ENCODE measurements around the gene AEBP2. TPM values are rescaled to one million over a fixed set of nuclear protein-coding genes. Genes with fewer than 3 reads are reported as not detected.

The AEBP2 gene
- total RNA-seq, 2 donors from 2014 or later: 28.3 to 79.6 TPM

- peak overlapping the region in 1 of 2 donors; percentile 79 for H3K27ac ChIP-seq
- H3K36me3 ChIP-seq: no peaks in the 10 kb centered on the region
- no peak for TF ChIP-seq CTCF (IDR thresholded peaks at IDR 0.05)
- peaks cover 15 to 24% of the 10 kb centered on the region in 2 donors for H3K4me1 ChIP-seq (ENCODE audit: control insufficient read depth in 1 of 2, low read depth in 2 of 2)
- DNase-seq (ENCODE audit: low spot score) (no peak), ATAC-seq (ENCODE audit: insufficient number of reproducible peaks, low FRiP score, low read depth) (no peak)
- no peaks in the 10 kb centered on the region for H3K9me3 ChIP-seq
- H3K4me3 ChIP-seq: no peak overlapping the region
- H3K27me3 ChIP-seq (replicated peaks; ENCODE audit: insufficient read depth): no peaks in the 10 kb centered on the region
Measured at GRCh38 chr12:19430988-19431387, 8.3 kb upstream of the AEBP2 start.

- Histone ChIP-seq H3K36me3 (no peaks in the 10 kb centered on the region), H3K27me3 (replicated peaks; ENCODE audit: insufficient read depth) (no peaks in the 10 kb centered on the region), H3K27ac (peak overlapping the region; percentile 77 to 79), H3K9me3 (no peaks in the 10 kb centered on the region), H3K4me1 (ENCODE audit: control insufficient read depth in 1 of 2, low read depth in 2 of 2) (peaks cover 15 to 24% of the 10 kb centered on the region in 2 donors), H3K4me3 (no peak overlapping the region)
- DNase-seq (ENCODE audit: low spot score) (no peak), ATAC-seq (ENCODE audit: insufficient number of reproducible peaks, low FRiP score, low read depth) (peak; percentile 67)
- no peak for TF ChIP-seq CTCF (IDR thresholded peaks at IDR 0.05)
Measured at GRCh38 chr12:19431407-19432308, 7.6 kb upstream of the AEBP2 start.

GRCh38 chr12:19432309-19433170, 6.8 kb upstream of the AEBP2 start:
- DNase-seq (ENCODE audit: low spot score) (no peak), ATAC-seq (ENCODE audit: insufficient number of reproducible peaks, low FRiP score, low read depth) (no peak)
- H3K9me3 ChIP-seq: no peaks in the 10 kb centered on the region
- no peaks in the 10 kb centered on the region for H3K27me3 ChIP-seq (replicated peaks; ENCODE audit: insufficient read depth)
- H3K4me1 ChIP-seq (ENCODE audit: control insufficient read depth in 1 of 2, low read depth in 2 of 2): peaks cover 15 to 24% of the 10 kb centered on the region in 2 donors
- no peak overlapping the region for H3K4me3 ChIP-seq
- no peak for TF ChIP-seq CTCF (IDR thresholded peaks at IDR 0.05)
- peak overlapping the region; percentile 77 to 79 for H3K27ac ChIP-seq
- no peaks in the 10 kb centered on the region for H3K36me3 ChIP-seq

GRCh38 chr12:19434538-19434937, 4.8 kb upstream of the AEBP2 start:
- Histone ChIP-seq H3K9me3 (no peaks in the 10 kb centered on the region), H3K27me3 (replicated peaks; ENCODE audit: insufficient read depth) (no peaks in the 10 kb centered on the region), H3K36me3 (no peaks in the 10 kb centered on the region), H3K27ac (no peak overlapping the region), H3K4me1 (ENCODE audit: control insufficient read depth in 1 of 2, low read depth in 2 of 2) (peaks cover 15 to 24% of the 10 kb centered on the region in 2 donors), H3K4me3 (no peak overlapping the region)
- no peak for TF ChIP-seq CTCF (IDR thresholded peaks at IDR 0.05)
- ATAC-seq (ENCODE audit: insufficient number of reproducible peaks, low FRiP score, low read depth) (no peak), DNase-seq (ENCODE audit: low spot score) (no peak)

All from thoracic aorta (tissue), 2 donors.